GM12801 (cell line): ENCODE measurements around the gene MT1G.

Experiments
- CTCF ChIP-seq: IDR thresholded peaks from one replicate; pipeline ENCODE4 v1.5.1; 2011; ENCODE audit warnings: control low read depth; ENCODE audit not compliant: insufficient read length; ENCODE audit errors: extremely low read depth

MT1G gene

GRCh38 chr16:56691885-56692284 lies 24.0 kb upstream of the MT1G start:
- no peak for TF ChIP-seq CTCF

GRCh38 chr16:56690420-56691122 lies 22.7 kb upstream of the MT1G start:
- no peak for TF ChIP-seq CTCF

- no peak for TF ChIP-seq CTCF
Measured at GRCh38 chr16:56689171-56689570, 21.3 kb upstream of the MT1G start.

- TF ChIP-seq CTCF, result no peak
Measured at GRCh38 chr16:56688762-56689161, 20.9 kb upstream of the MT1G start.

- TF ChIP-seq CTCF, result no peak
Measured at GRCh38 chr16:56686758-56687157, 18.9 kb upstream of the MT1G start.

GRCh38 chr16:56684926-56685590 lies 17.2 kb upstream of the MT1G start:
- TF ChIP-seq CTCF, result no peak

- TF ChIP-seq CTCF, result no peak
Measured at GRCh38 chr16:56684256-56684925, 16.5 kb upstream of the MT1G start.
